A673 (cell line): ENCODE data around the gene NACA2. TPM values are rescaled to one million over a fixed set of nuclear protein-coding genes. Genes with fewer than 3 reads are reported as not detected.

ENCODE experiments used
- BruUV-seq: library from RNA; stranded (reverse); fragments of 400-500 nt; replicated peaks from 2 replicates; lab custom pipeline; 2021; lab: Mats Ljungman, UMichigan
- CTCF ChIA-PET: fragments of 300-600 bp; sonication (Branson Sonifier 250); formaldehyde crosslinking; loops from one replicate; lab custom pipeline; 2022; ENCODE audit warnings: antibody characterized with exemption; lab: Charles Lee
- POLR2A ChIA-PET: fragments of 300-600 bp; sonication (Branson Sonifier 250); formaldehyde crosslinking; loops from one replicate; lab custom pipeline; 2022; ENCODE audit warnings: antibody characterized with exemption; ENCODE audit not compliant: low non-redundant PET; lab: Charles Lee
- DNase-seq: peaks from one replicate; pipeline ENCODE4 v3.0.0-alpha.2; 2015; ENCODE audit warnings: low spot score
- H3K27ac ChIP-seq: fragments of 200-600 bp; sonication (generic); 2 replicates; pipeline ENCODE4 v1.5.1; 2016; ENCODE audit warnings: mixed run types, low read depth, mild to moderate bottlenecking, mixed read lengths, antibody characterized with exemption, low read length; ENCODE audit not compliant: poor library complexity, severe bottlenecking
- H3K27me3 ChIP-seq: fragments of 200-600 bp; sonication (generic); replicated peaks from 2 replicates; pipeline ENCODE4 v1.6.1; 2017; ENCODE audit warnings: mixed run types, low read depth, mild to moderate bottlenecking, mixed read lengths, antibody characterized with exemption, low read length; ENCODE audit not compliant: insufficient read depth, poor library complexity
- H3K36me3 ChIP-seq: fragments of 200-600 bp; sonication (generic); 2 replicates; pipeline ENCODE4 v1.6.1; 2016; ENCODE audit warnings: mixed run types, mild to moderate bottlenecking, mixed read lengths, antibody characterized with exemption, low read length; ENCODE audit not compliant: insufficient read depth, poor library complexity, severe bottlenecking
- H3K4me1 ChIP-seq: fragments of 200-600 bp; sonication (generic); 2 replicates; pipeline ENCODE4 v1.6.1; 2017; ENCODE audit warnings: mixed run types, mild to moderate bottlenecking, mixed read lengths, antibody characterized with exemption, low read length; ENCODE audit not compliant: insufficient read depth, poor library complexity, severe bottlenecking
- H3K4me3 ChIP-seq: fragments of 200-600 bp; sonication (generic); 2 replicates; pipeline ENCODE4 v1.5.1; 2016; ENCODE audit warnings: low read depth, mixed run types, mild to moderate bottlenecking, mixed read lengths, low read length; ENCODE audit not compliant: poor library complexity, severe bottlenecking
- H3K9me3 ChIP-seq: fragments of 200-600 bp; sonication (generic); 2 replicates; pipeline ENCODE4 v1.6.1; 2016; ENCODE audit warnings: mixed run types, low read depth, mild to moderate bottlenecking, mixed read lengths, antibody characterized with exemption, low read length; ENCODE audit not compliant: poor library complexity, severe bottlenecking
- CTCF ChIP-seq: fragments of 300-800, 200-600 bp; sonication (generic); conservative IDR thresholded peaks from 2 replicates; pipeline ENCODE4 v1.5.1; 2017; ENCODE audit warnings: low read depth, mild to moderate bottlenecking, antibody characterized with exemption, low read length, moderate library complexity, mixed read lengths
- EZH2 ChIP-seq: fragments of 200-600 bp; sonication (generic); IDR thresholded peaks from 2 replicates; pipeline ENCODE4 v1.6.1; 2017; ENCODE audit warnings: borderline replicate concordance, low read depth, mild to moderate bottlenecking, mixed read lengths, antibody characterized with exemption, low read length; ENCODE audit not compliant: poor library complexity, severe bottlenecking
- intact Hi-C: fragments of 100-400 bp; cut with micrococcal nuclease; formaldehyde crosslinking; loops from one replicate; pipeline ENCODE4 v1.10.0; 2022; ENCODE audit not compliant: unreplicated experiment
- total RNA-seq: library from RNA; stranded (reverse); gene quantifications from 2 replicates; pipeline ENCODE4 v1.2.3, GENCODE V29; 2021

The NACA2 gene
- total RNA-seq, 1 experiment from 2014 or later = not detected

GRCh38 chr17:61586031-61586566 is 4.9 kb downstream of the NACA2 start:
- H3K27ac ChIP-seq = no peak overlapping the region
- intact Hi-C loops = no loop called here

GRCh38 chr17:61584866-61585265 is 6.2 kb downstream of the NACA2 start:
- H3K9me3 ChIP-seq = no peaks in the 10 kb centered on the region
- no peak for TF ChIP-seq CTCF
- TF ChIP-seq EZH2 = no peak
- ChIA-PET CTCF (no interaction called here), POLR2A (no interaction called here)
- no TSS peak for BruUV-seq
- no peaks in the 10 kb centered on the region for H3K4me1 ChIP-seq
- H3K4me3 ChIP-seq = no peak overlapping the region
- no peaks in the 10 kb centered on the region for H3K27me3 ChIP-seq
- H3K27ac ChIP-seq = no peak overlapping the region
- intact Hi-C loops = loop anchor here (5.0 kb wide), 1 partner anchor 173 kb away; no protein-coding TSS in a partner anchor
- DNase-seq = no peak
- no peaks in the 10 kb centered on the region for H3K36me3 ChIP-seq

More at GRCh38 chr17:61586031-61586566, 4.9 kb downstream of the NACA2 start:
- ChIA-PET POLR2A (no interaction called here), CTCF (no interaction called here)
- Histone ChIP-seq H3K4me1 (no peaks in the 10 kb centered on the region), H3K4me3 (no peak overlapping the region), H3K36me3 (no peaks in the 10 kb centered on the region), H3K9me3 (no peaks in the 10 kb centered on the region), H3K27me3 (no peaks in the 10 kb centered on the region)
- no TSS peak for BruUV-seq
- no peak for TF ChIP-seq EZH2
- TF ChIP-seq CTCF = no peak
- no peak for DNase-seq

GRCh38 chr17:61584266-61584665 is 6.8 kb downstream of the NACA2 start:
- CTCF ChIA-PET = no interaction called here
- Histone ChIP-seq H3K4me1 (no peaks in the 10 kb centered on the region), H3K9me3 (no peaks in the 10 kb centered on the region), H3K4me3 (no peak overlapping the region), H3K36me3 (no peaks in the 10 kb centered on the region), H3K27ac (no peak overlapping the region), H3K27me3 (no peaks in the 10 kb centered on the region)
- POLR2A ChIA-PET = no interaction called here
- no peak for DNase-seq
- no TSS peak for BruUV-seq
- intact Hi-C loops = loop anchor here (5.0 kb wide), 1 partner anchor 172 kb away; no protein-coding TSS in a partner anchor
- no peak for TF ChIP-seq EZH2
